H1 (cell line): Measurements from ENCODE around the gene MAMSTR. TPM values are rescaled to one million over a fixed set of nuclear protein-coding genes. Genes with fewer than 3 reads are reported as not detected.

Experiments used
- CTCF ChIA-PET: fragments of 300-600 bp; sonication (Branson Sonifier 250); formaldehyde crosslinking; loops from one replicate; lab custom pipeline; 2021; ENCODE audit not compliant: partially characterized antibody; lab: Charles Lee
- POLR2A ChIA-PET: fragments of 300-600 bp; sonication (Branson Sonifier 250); formaldehyde crosslinking; loops from one replicate; lab custom pipeline; 2021; ENCODE audit warnings: inconsistent platforms; ENCODE audit not compliant: partially characterized antibody; lab: Charles Lee
- DNase-seq, 2 experiments: peaks; one replicate each; pipeline versions ENCODE4 v3.0.0 to v3.0.0-alpha.2; 2010 to 2022; ENCODE audit warnings: low spot score in 2 of 2, low read depth in 1 of 2, mixed read lengths in 1 of 2
- FAIRE-seq: peaks from 2 replicates; lab custom pipeline; 2011; peaks lifted over from hg19 to GRCh38; lab: Jason Lieb, UNC
- H2AFZ ChIP-seq: 2 replicates; pipeline ENCODE4 v1.8.1; 2012; ENCODE audit warnings: low read length, inconsistent platforms
- H2AK5ac ChIP-seq: 2 replicates; pipeline ENCODE4 v1.6.1; 2013; ENCODE audit warnings: low read depth, low read length
- H2BK120ac ChIP-seq: replicated peaks from 2 replicates; pipeline ENCODE3; 2013; ENCODE audit warnings: low read depth, low read length, inconsistent platforms
- H2BK12ac ChIP-seq: 2 replicates; pipeline ENCODE4 v1.6.1; 2013; ENCODE audit warnings: low read depth, low read length
- H2BK15ac ChIP-seq: 2 replicates; pipeline ENCODE4 v1.6.1; 2013; ENCODE audit warnings: low read length
- H2BK20ac ChIP-seq: 2 replicates; pipeline ENCODE4 v1.6.1; 2013; ENCODE audit warnings: low read length
- H2BK5ac ChIP-seq: 2 replicates; pipeline ENCODE4 v1.6.1; 2013; ENCODE audit warnings: low read depth, low read length
- H3K14ac ChIP-seq: 2 replicates; pipeline ENCODE4 v1.6.1; 2013; ENCODE audit warnings: inconsistent platforms; ENCODE audit not compliant: insufficient read length
- H3K18ac ChIP-seq: 2 replicates; pipeline ENCODE4 v1.6.1; 2013; ENCODE audit warnings: low read length; ENCODE audit errors: extremely low read depth
- H3K23ac ChIP-seq: 2 replicates; pipeline ENCODE4 v1.6.1; 2013; ENCODE audit warnings: inconsistent platforms; ENCODE audit not compliant: insufficient read length
- H3K23me2 ChIP-seq: 2 replicates; pipeline ENCODE4 v1.6.1; 2013; ENCODE audit warnings: low read depth, low read length
- H3K27ac ChIP-seq: 2 replicates; pipeline ENCODE4 v1.6.1; 2011; ENCODE audit warnings: low read depth, low read length, inconsistent platforms
- H3K27me3 ChIP-seq, 4 experiments: replicated peaks in 1 of 4; 1 replicate in 1 of 4; 2 replicates in 3 of 4; pipeline versions ENCODE4 v1.6.1 to v1.8.1; 2011 to 2013; ENCODE audit warnings: low read length in 3 of 4, mild to moderate bottlenecking in 3 of 4, inconsistent platforms in 2 of 4, mixed read lengths in 2 of 4, moderate library complexity in 1 of 4; ENCODE audit not compliant: control insufficient read depth in 3 of 4, insufficient read depth in 3 of 4; ENCODE audit errors: extremely low read depth in 1 of 4
- H3K36me3 ChIP-seq, 4 experiments: 2 replicates each; pipeline versions ENCODE4 v1.6.1 to v1.8.1; 2011 to 2013; ENCODE audit warnings: mild to moderate bottlenecking in 4 of 4, low read length in 3 of 4, moderate library complexity in 2 of 4, control low read depth in 1 of 4, inconsistent platforms in 1 of 4; ENCODE audit not compliant: insufficient read depth in 4 of 4, control insufficient read depth in 2 of 4
- H3K4ac ChIP-seq: replicated peaks from 2 replicates; pipeline ENCODE3; 2013; ENCODE audit warnings: low read length, low read depth, mixed read lengths, inconsistent platforms; ENCODE audit not compliant: insufficient read length
- H3K4me1 ChIP-seq, 4 experiments: replicated peaks in 1 of 4; 1 replicate in 1 of 4; 2 replicates in 3 of 4; pipeline versions ENCODE4 v1.6.1 to v1.8.1; 2011 to 2013; ENCODE audit warnings: low read length in 3 of 4, inconsistent platforms in 2 of 4, mixed read lengths in 1 of 4; ENCODE audit not compliant: insufficient read depth in 4 of 4, control insufficient read depth in 3 of 4
- H3K4me2 ChIP-seq, 2 experiments: 2 replicates each; pipeline versions ENCODE4 v1.6.1 to v1.8.1; 2011 to 2013; ENCODE audit warnings: low read depth in 2 of 2, low read length in 2 of 2, control low read depth in 1 of 2, inconsistent platforms in 1 of 2, mild to moderate bottlenecking in 1 of 2; ENCODE audit not compliant: insufficient read depth in 1 of 2
- H3K4me3 ChIP-seq, 4 experiments: fragments of 200-600, 300-600 bp in 1 of 4; sonication (generic), shearing (Covaris generic), sonication (Bioruptor Twin) in 1 of 4; 2 replicates each; pipeline versions ENCODE4 v1.5.1 to v1.8.1; 2011 to 2016; ENCODE audit warnings: low read length in 4 of 4, low read depth in 3 of 4, control low read depth in 2 of 4, inconsistent platforms in 2 of 4, mild to moderate bottlenecking in 2 of 4, mixed read lengths in 1 of 4, moderate library complexity in 1 of 4; ENCODE audit not compliant: insufficient read depth in 2 of 4; ENCODE audit errors: extremely low read depth in 1 of 4
- H3K56ac ChIP-seq: replicated peaks from 2 replicates; pipeline ENCODE3; 2013; ENCODE audit warnings: low read depth, mild to moderate bottlenecking, mixed read lengths, low read length, inconsistent platforms; ENCODE audit not compliant: insufficient read length
- H3K79me1 ChIP-seq: 2 replicates; pipeline ENCODE4 v1.6.1; 2013; ENCODE audit warnings: low read depth, low read length, control low read depth
- H3K79me2 ChIP-seq, 2 experiments: 2 replicates each; pipeline versions ENCODE4 v1.6.1 to v1.8.1; 2012 to 2013; ENCODE audit warnings: low read length in 2 of 2, mild to moderate bottlenecking in 2 of 2, inconsistent platforms in 1 of 2; ENCODE audit not compliant: insufficient read depth in 2 of 2, control insufficient read depth in 1 of 2
- H3K9ac ChIP-seq, 4 experiments: replicated peaks in 1 of 4; 1 replicate in 1 of 4; 2 replicates in 3 of 4; pipeline versions ENCODE4 v1.6.1 to v1.8.1; 2011 to 2013; ENCODE audit warnings: low read depth in 3 of 4, low read length in 3 of 4, control low read depth in 2 of 4, mild to moderate bottlenecking in 2 of 4, moderate library complexity in 2 of 4, inconsistent platforms in 1 of 4; ENCODE audit errors: extremely low read depth in 1 of 4
- H3K9me3 ChIP-seq, 2 experiments: 2 replicates each; pipeline versions ENCODE4 v1.6.1 to v1.8.1; 2012 to 2013; ENCODE audit warnings: mild to moderate bottlenecking in 2 of 2, moderate library complexity in 2 of 2, control low read depth in 1 of 2, inconsistent platforms in 1 of 2, low read depth in 1 of 2, low read length in 1 of 2, mixed read lengths in 1 of 2; ENCODE audit not compliant: insufficient read depth in 2 of 2
- H4K20me1 ChIP-seq, 2 experiments: replicated peaks in 1 of 2; 2 replicates each; pipeline versions ENCODE3 to v1.8.1; 2011 to 2013; ENCODE audit warnings: inconsistent platforms in 2 of 2, low read length in 2 of 2, mild to moderate bottlenecking in 1 of 2; ENCODE audit not compliant: insufficient read depth in 2 of 2, control insufficient read depth in 1 of 2
- H4K5ac ChIP-seq: 2 replicates; pipeline ENCODE4 v1.6.1; 2013; ENCODE audit warnings: low read length, low read depth, mixed read lengths, inconsistent platforms; ENCODE audit not compliant: insufficient read length
- H4K8ac ChIP-seq: 2 replicates; pipeline ENCODE4 v1.8.0; 2013; ENCODE audit warnings: mild to moderate bottlenecking, moderate library complexity, low read length, inconsistent platforms; ENCODE audit not compliant: insufficient read depth; ENCODE audit errors: extremely low read depth
- H4K91ac ChIP-seq: replicated peaks from 2 replicates; pipeline ENCODE3; 2013; ENCODE audit warnings: low read length, mixed read lengths, inconsistent platforms; ENCODE audit not compliant: insufficient read length
- ASH2L ChIP-seq: fragments of 200-600, 300-600 bp; sonication (generic); IDR thresholded peaks from one replicate; pipeline ENCODE4 v1.7.1; 2017; ENCODE audit warnings: low read length
- KDM4A ChIP-seq: IDR thresholded peaks from one replicate; pipeline ENCODE4 v1.7.1; 2012; ENCODE audit warnings: low read depth, mild to moderate bottlenecking, moderate library complexity, low read length, inconsistent platforms; ENCODE audit not compliant: severe bottlenecking
- NANOG ChIP-seq: IDR thresholded peaks from 2 replicates; pipeline ENCODE4 v1.6.1; 2011; ENCODE audit warnings: low read length, low read depth, mild to moderate bottlenecking, inconsistent platforms; ENCODE audit not compliant: insufficient read depth, poor library complexity, severe bottlenecking
- RAD21 ChIP-seq, 2 experiments: IDR thresholded peaks in 1 of 2; conservative IDR thresholded peaks in 1 of 2; 2 replicates each; pipeline ENCODE4 v1.6.1; 2011; ENCODE audit warnings: low read depth in 2 of 2, low read length in 2 of 2, improper control_type of control experiment in 1 of 2, inconsistent platforms in 1 of 2, mild to moderate bottlenecking in 1 of 2, moderate library complexity in 1 of 2
- RBBP5 ChIP-seq: IDR thresholded peaks from 2 replicates; pipeline ENCODE4 v1.7.1; 2012; ENCODE audit warnings: low read depth, mild to moderate bottlenecking, inconsistent platforms, low read length, moderate library complexity, borderline replicate concordance
- SIX5 ChIP-seq: IDR thresholded peaks from 2 replicates; pipeline ENCODE4 v1.6.1; 2011; ENCODE audit warnings: mild to moderate bottlenecking, low read depth, low read length
- SP2 ChIP-seq: IDR thresholded peaks from 2 replicates; pipeline ENCODE4 v1.6.1; 2012; ENCODE audit warnings: mild to moderate bottlenecking, low read length, inconsistent platforms
- SP4 ChIP-seq: IDR thresholded peaks from 2 replicates; pipeline ENCODE4 v1.6.1; 2012; ENCODE audit warnings: low read length, inconsistent platforms
- SUZ12 ChIP-seq: fragments of 200-600 bp; sonication (generic); IDR thresholded peaks from 2 replicates; pipeline ENCODE4 v1.6.1; 2012; ENCODE audit warnings: mild to moderate bottlenecking, inconsistent platforms, low read length, moderate library complexity, mixed read lengths
- TAF7 ChIP-seq: optimal IDR thresholded peaks from 2 replicates; pipeline ENCODE3; 2011; ENCODE audit warnings: low read depth, mild to moderate bottlenecking, inconsistent platforms, low read length, moderate library complexity, borderline replicate concordance
- TEAD4 ChIP-seq: IDR thresholded peaks from 2 replicates; pipeline ENCODE4 v1.6.1; 2012; ENCODE audit warnings: low read depth, low read length, inconsistent platforms, mixed read lengths
- YY1 ChIP-seq: IDR thresholded peaks from 2 replicates; pipeline ENCODE4 v1.6.1; 2011; ENCODE audit warnings: low read depth, mild to moderate bottlenecking, low read length
- WGBS, 2 experiments: shearing (Covaris generic) in 1 of 2; methylation state at CpG; one replicate each; pipeline versions ENCODE4 v1.1.6 to v1.1.7; 2013 to 2015; ENCODE audit warnings: low lambda C conversion rate in 2 of 2, mixed read lengths in 2 of 2, inconsistent platforms in 1 of 2, low coverage in 1 of 2, missing lambda C conversion rate in 1 of 2; ENCODE audit not compliant: insufficient replicate concordance in 2 of 2, insufficient coverage in 1 of 2, insufficient read length in 1 of 2; ENCODE audit errors: extremely low coverage in 1 of 2, missing lambda C conversion rate in 1 of 2; 5-methylcytosine and 5-hydroxymethylcytosine counted together
- polyA plus RNA-seq, 7 experiments: library from polyadenylated mRNA; depleted of rRNA in 3 of 7; stranded (reverse) in 5 of 7; unstranded in 2 of 7; fragments of >200 nt in 5 of 7; fragments of 200-250 nt in 2 of 7; gene quantifications; 1 replicate in 5 of 7; 2 replicates in 1 of 7; 4 replicates in 1 of 7; pipeline versions ENCODE4 v1.2.1 to v1.2.3, GENCODE V29; 2011 to 2013; ENCODE audit warnings: missing spikeins in 2 of 7, mixed read lengths in 2 of 7
- total RNA-seq: library from RNA; stranded (reverse); fragmentation: NEBNext Ultra II Directional; extraction: Animal tissue kit (Norgen Biotek cat#: 25700); gene quantifications from 2 replicates; pipeline ENCODE4 v1.2.1, GENCODE V29; 2021

The MAMSTR gene
- total and polyA plus RNA-seq, 2 of the 8 experiments (the other 6 are each of a cell fraction or from before 2014, with no cell fraction given): 2.0 to 2.3 TPM

GRCh38 chr19:48735031-48735615 lies 15.6 kb upstream of the MAMSTR start:
- Histone ChIP-seq H3K23me2 (peaks cover 10% of the 10 kb centered on the region; the same call in 1 of the 2 replicates), H3K56ac (no peak overlapping the region), H2BK15ac (no peak overlapping the region), H3K27ac (no peak overlapping the region), H2BK5ac (peak overlapping the region; percentile 19; the same call in 1 of the 2 replicates), H3K79me1 (no peaks in the 10 kb centered on the region), H4K91ac (no peak overlapping the region), H2AFZ (no peak overlapping the region; the same call in 1 of the 2 replicates), H3K4me3 (peak overlapping the region; percentile 47 to 72 (median 54)), H4K5ac (peak overlapping the region; percentile 37), H3K4me2 (peak overlapping the region; percentile 64 to 84), H2BK120ac (no peak overlapping the region), H3K9ac (0 out of 7 replicates have a peak overlapping the region, but pooled peaks of 1 of the 4 experiments have one; percentile 2), H3K4ac (no peak overlapping the region), H2AK5ac (no peak overlapping the region), H2BK20ac (no peak overlapping the region), H3K23ac (no peak overlapping the region), H3K36me3 (no peaks in the 10 kb centered on the region), H3K18ac (0 out of 2 replicates have a peak overlapping the region, but pooled peaks have one; percentile 39), H3K79me2 (no peaks in the 10 kb centered on the region), H3K9me3 (no peaks in the 10 kb centered on the region), H2BK12ac (no peak overlapping the region), H3K4me1 (peaks cover 5 to 9% (median 9%) of the 10 kb centered on the region in 4 experiments), H4K20me1 (no peaks in the 10 kb centered on the region), H4K8ac (no peak overlapping the region), H3K27me3 (peaks cover 3 to 12% (median 9%) of the 10 kb centered on the region in 4 experiments; a peak in 6 of 7 replicates), H3K14ac (no peak overlapping the region)
- DNase-seq (peak in 1 of 2 experiments; percentile 88), FAIRE-seq (peak; percentile 19)
- TF ChIP-seq ASH2L (peak; percentile 52), RBBP5 (0 out of 2 replicates have a peak, but pooled peaks have one; percentile 47), KDM4A (peak; percentile 93), YY1 (peak; percentile 30; the same call in 1 of the 2 replicates), SUZ12 (no peak), SP2 (no peak), RAD21 (IDR thresholded peaks at IDR 0.05 in 1 of 2, conservative IDR thresholded peaks at IDR 0.05 in 1 of 2; ENCODE audit: low read depth in 2 of 2, low read length in 2 of 2) (peak in 1 of 2 experiments; percentile 8; a peak in 1 of 4 replicates), TEAD4 (no peak), SIX5 (peak; percentile 73), SP4 (no peak), TAF7 (no peak), NANOG (peak; percentile 43)
- ChIA-PET CTCF (interaction anchor here (1.0 to 2.2 kb wide), 4 partner anchors 8 to 90 kb away, joined by 3 to 10 read pairs (median 4); partner anchors contain the start of gene CA11), POLR2A (interaction anchor here (0.6 to 4.4 kb wide), 5 partner anchors 9 to 98 kb away, joined by 3 to 16 read pairs (median 4); partner anchors contain the start of gene CA11)
- WGBS, 2 experiments: 4% methylated on average over 38 of the region's 38 CpGs; no CpG with 5 or more reads in 1 of the 2 experiments
